BJ (cell line): ENCODE results near the gene SMIM29. TPM values are rescaled to one million over a fixed set of nuclear protein-coding genes. Genes with fewer than 3 reads are reported as not detected.

Experiments used
- CTCF ChIA-PET: fragments of 350-600 bp; formaldehyde crosslinking; extraction: SDS; loops from one replicate; lab custom pipeline; 2021; ENCODE audit warnings: antibody characterized with exemption, inconsistent platforms; lab: Yijun Ruan, JAX
- POLR2A ChIA-PET: fragments of 300-600 bp; sonication (Branson Sonifier 250); formaldehyde crosslinking; extraction: SDS; loops from one replicate; lab custom pipeline; 2021; ENCODE audit warnings: antibody characterized with exemption; lab: Charles Lee
- DNase-seq: peaks from one replicate; pipeline ENCODE4 v3.0.0-alpha.2; 2011; ENCODE audit warnings: low read depth
- H3K27me3 ChIP-seq: 2 replicates; pipeline ENCODE4 v1.6.0; 2011; ENCODE audit warnings: low read length; ENCODE audit not compliant: control insufficient read depth, insufficient read depth
- H3K36me3 ChIP-seq: 2 replicates; pipeline ENCODE4 v1.5.1; 2011; ENCODE audit warnings: low read length; ENCODE audit not compliant: control insufficient read depth, insufficient read depth
- H3K4me3 ChIP-seq: 2 replicates; pipeline ENCODE4 v1.5.1; 2011; ENCODE audit warnings: low read depth, mild to moderate bottlenecking, control low read depth, low read length
- polyA plus RNA-seq: library from polyadenylated mRNA; depleted of rRNA; stranded (reverse); fragments of >200 nt; gene quantifications from 2 replicates; pipeline ENCODE4 v1.2.3, GENCODE V29; 2011
- TF ChIP-seq, protein P1 (sequence below): IDR thresholded peaks from 2 replicates; pipeline ENCODE4 v1.5.1; 2011; ENCODE audit warnings: low read depth, mild to moderate bottlenecking, control low read depth, inconsistent platforms, low read length, moderate library complexity; ENCODE audit not compliant: insufficient read depth

The SMIM29 gene
- polyA plus RNA-seq, 1 experiment: 29.5 TPM

DNA sequence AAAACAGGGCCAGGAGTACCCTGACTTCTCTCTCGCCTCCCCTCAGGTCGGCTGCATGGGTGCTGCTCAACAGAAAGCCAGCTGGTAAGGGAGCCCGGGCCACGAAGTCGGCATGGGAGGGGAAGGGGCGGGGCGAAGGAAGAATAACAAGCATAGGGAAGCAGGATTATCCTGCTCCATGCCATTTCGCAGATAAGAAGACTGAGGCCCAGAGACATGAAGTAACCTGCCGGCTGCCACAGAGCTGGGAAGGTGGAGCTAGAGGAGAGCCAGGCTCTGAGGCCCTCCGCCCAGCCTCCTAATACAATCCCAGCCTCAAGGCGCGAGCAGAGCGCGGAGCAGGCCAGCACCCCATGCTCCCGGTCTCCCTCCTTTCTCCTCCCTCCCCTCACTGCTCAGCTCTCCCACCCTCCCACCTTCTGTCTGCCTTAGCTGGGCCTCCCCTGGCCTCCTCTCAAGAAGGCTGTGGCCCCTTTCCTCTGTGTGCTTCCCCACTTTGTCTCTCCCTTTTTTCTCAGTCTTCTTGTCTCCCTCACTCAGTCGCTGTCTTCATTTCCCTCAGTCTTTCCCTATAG lies 25.3 kb downstream of the SMIM29 start:
- TF ChIP-seq, protein P1, sequence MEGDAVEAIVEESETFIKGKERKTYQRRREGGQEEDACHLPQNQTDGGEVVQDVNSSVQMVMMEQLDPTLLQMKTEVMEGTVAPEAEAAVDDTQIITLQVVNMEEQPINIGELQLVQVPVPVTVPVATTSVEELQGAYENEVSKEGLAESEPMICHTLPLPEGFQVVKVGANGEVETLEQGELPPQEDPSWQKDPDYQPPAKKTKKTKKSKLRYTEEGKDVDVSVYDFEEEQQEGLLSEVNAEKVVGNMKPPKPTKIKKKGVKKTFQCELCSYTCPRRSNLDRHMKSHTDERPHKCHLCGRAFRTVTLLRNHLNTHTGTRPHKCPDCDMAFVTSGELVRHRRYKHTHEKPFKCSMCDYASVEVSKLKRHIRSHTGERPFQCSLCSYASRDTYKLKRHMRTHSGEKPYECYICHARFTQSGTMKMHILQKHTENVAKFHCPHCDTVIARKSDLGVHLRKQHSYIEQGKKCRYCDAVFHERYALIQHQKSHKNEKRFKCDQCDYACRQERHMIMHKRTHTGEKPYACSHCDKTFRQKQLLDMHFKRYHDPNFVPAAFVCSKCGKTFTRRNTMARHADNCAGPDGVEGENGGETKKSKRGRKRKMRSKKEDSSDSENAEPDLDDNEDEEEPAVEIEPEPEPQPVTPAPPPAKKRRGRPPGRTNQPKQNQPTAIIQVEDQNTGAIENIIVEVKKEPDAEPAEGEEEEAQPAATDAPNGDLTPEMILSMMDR: no peak
- Histone ChIP-seq H3K36me3 (no peaks in the 10 kb centered on the region), H3K27me3 (no peaks in the 10 kb centered on the region), H3K4me3 (peak overlapping the region; percentile 26)
- POLR2A ChIA-PET: interaction anchor here (0.9 to 1.2 kb wide), 2 partner anchors 13 to 167 kb away, joined by 3 to 5 read pairs; partner anchors contain the start of gene HMGA1
- CTCF ChIA-PET: interaction anchor here (0.5 to 2.2 kb wide), 6 partner anchors 13 to 467 kb away, joined by 3 to 8 read pairs (median 4); partner anchors contain the start of genes HMGA1 and SMIM29
- no peak for DNase-seq

DNA sequence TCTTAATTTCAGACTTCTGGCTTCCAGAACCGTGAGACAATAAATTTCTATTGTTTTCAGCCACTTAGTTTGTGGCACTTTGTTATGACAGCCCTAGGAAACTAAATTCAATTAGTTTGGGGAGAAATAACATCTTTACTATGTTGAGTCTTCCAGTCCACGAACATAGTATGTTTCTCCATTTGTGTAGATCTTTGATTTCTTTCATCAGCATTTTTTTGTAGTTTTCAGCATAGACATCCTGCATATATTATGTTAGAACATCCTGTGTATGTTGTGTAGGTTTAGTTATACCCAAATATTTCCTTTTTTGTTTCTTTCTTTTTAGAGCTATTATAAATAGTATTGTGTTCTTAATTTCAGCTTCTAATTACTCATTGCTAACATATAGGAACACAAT lies 30.1 kb downstream of the SMIM29 start:
- CTCF ChIA-PET: interaction anchor here (0.7 to 1.6 kb wide), 2 partner anchors 23 to 603 kb away, joined by 3 to 4 read pairs; no protein-coding TSS in a partner anchor
- Histone ChIP-seq H3K27me3 (no peaks in the 10 kb centered on the region), H3K36me3 (no peaks in the 10 kb centered on the region), H3K4me3 (no peak overlapping the region)
- DNase-seq: no peak
- POLR2A ChIA-PET: no interaction called here
- TF ChIP-seq, protein P1: no peak

DNA sequence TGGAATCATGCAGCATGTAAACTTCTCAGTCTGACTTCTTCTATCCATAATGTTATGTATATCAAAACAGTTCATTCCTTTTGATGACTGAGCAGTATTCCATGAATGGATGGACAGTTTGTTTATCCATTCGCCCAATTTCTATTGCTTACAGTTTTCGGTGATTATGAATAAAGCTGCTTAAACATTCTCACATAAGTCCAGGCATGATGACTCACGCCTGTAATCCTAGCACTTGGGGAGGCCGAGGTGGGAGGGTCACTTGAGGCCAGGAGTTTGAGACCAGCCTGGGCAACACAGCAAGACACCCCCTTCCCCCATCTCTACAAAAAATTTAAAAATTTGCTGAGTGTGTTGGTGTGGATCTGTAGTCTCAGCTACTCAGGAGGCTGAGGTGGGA lies 35.0 kb downstream of the SMIM29 start:
- Histone ChIP-seq H3K4me3 (no peak overlapping the region), H3K36me3 (no peaks in the 10 kb centered on the region), H3K27me3 (no peaks in the 10 kb centered on the region)
- ChIA-PET POLR2A (no interaction called here), CTCF (interaction anchor here (0.9 kb wide), 1 partner anchor 8 kb away, joined by 3 read pairs; no protein-coding TSS in a partner anchor)
- no peak for DNase-seq
- TF ChIP-seq, protein P1: no peak

DNA sequence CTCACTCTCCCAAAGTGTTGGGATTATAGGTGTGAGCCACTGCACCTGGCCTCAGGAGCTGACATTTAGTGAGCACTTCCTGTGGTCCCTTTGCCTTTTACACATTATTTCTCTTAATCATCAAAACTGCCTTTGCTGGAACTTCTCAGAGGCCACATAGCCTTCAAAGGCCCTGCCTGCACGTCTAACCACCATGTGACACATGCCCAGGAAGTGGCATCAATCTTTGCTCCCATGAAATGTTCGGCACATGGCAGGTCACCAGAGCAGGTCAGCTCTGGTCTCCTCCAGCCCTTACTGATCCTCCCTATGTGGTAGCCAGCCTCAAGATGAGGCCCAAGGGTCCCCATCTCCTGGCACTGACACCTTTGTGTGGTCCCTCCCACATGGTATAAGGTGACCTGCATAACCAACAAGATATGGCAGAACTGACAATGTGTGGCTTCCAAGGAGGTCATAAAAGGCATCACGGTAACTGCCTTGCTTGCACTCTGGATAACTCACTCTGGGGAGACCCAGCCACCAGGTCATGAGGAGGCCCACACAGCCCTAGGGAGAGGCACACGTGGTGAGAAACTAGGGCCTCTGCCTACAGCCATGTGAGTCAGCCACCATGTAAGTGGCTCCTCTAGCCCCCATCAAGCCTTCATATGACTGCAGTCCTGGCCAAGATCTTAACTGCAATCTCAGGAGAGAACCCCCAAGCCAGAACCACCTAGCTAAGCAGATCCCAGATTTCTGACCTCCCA lies 40.9 kb downstream of the SMIM29 start:
- TF ChIP-seq, protein P1: no peak
- no peaks in the 10 kb centered on the region for H3K27me3 ChIP-seq
- ChIA-PET POLR2A (no interaction called here), CTCF (interaction anchor here (1.2 to 1.7 kb wide), 5 partner anchors 9 to 208 kb away, joined by 3 to 5 read pairs (median 4); no protein-coding TSS in a partner anchor)
- no peak for DNase-seq
- no peaks in the 10 kb centered on the region for H3K36me3 ChIP-seq
- H3K4me3 ChIP-seq: no peak overlapping the region

DNA sequence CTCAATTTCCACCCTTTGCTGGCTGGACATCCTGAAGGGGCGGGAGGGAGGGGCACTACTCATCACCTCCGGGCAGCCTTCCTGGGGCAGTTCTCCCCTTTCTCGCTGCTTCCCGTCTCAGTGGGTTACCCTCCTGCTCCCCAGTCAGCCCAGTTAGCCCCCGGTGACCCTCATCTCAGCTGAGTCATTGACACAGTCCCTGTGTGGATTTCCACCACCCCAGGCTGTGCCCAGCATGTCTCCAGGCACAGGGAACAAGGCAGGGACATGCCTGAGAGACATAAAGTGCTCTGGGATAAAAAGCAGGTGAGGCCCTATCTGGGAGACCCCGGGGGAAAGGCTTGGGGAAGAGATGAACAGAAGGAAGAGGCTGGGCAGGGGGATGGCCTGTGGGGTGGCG lies 42.1 kb downstream of the SMIM29 start:
- no peaks in the 10 kb centered on the region for H3K27me3 ChIP-seq
- DNase-seq: no peak
- TF ChIP-seq, protein P1: no peak
- H3K4me3 ChIP-seq: no peak overlapping the region
- CTCF ChIA-PET: interaction anchor here (1.1 to 3.0 kb wide), 2 partner anchors 11 to 185 kb away, joined by 3 to 21 read pairs; partner anchors contain the start of gene NUDT3
- H3K36me3 ChIP-seq: no peaks in the 10 kb centered on the region
- POLR2A ChIA-PET: no interaction called here
